Astrocyte (in vitro differentiated cells and primary cell): ENCODE measurements around the gene ASB13.

Experiments
- EZH2 ChIP-seq: IDR thresholded peaks from 2 replicates; pipeline ENCODE4 v1.6.1; 2012; ENCODE audit warnings: mild to moderate bottlenecking, low read length, inconsistent platforms; ENCODE audit not compliant: insufficient read depth
- TF ChIP-seq, protein P1 (sequence below): IDR thresholded peaks from 2 replicates; pipeline ENCODE4 v1.5.1; 2011; ENCODE audit warnings: low read depth, mild to moderate bottlenecking, inconsistent platforms, low read length, moderate library complexity; ENCODE audit not compliant: insufficient read depth

DNA sequence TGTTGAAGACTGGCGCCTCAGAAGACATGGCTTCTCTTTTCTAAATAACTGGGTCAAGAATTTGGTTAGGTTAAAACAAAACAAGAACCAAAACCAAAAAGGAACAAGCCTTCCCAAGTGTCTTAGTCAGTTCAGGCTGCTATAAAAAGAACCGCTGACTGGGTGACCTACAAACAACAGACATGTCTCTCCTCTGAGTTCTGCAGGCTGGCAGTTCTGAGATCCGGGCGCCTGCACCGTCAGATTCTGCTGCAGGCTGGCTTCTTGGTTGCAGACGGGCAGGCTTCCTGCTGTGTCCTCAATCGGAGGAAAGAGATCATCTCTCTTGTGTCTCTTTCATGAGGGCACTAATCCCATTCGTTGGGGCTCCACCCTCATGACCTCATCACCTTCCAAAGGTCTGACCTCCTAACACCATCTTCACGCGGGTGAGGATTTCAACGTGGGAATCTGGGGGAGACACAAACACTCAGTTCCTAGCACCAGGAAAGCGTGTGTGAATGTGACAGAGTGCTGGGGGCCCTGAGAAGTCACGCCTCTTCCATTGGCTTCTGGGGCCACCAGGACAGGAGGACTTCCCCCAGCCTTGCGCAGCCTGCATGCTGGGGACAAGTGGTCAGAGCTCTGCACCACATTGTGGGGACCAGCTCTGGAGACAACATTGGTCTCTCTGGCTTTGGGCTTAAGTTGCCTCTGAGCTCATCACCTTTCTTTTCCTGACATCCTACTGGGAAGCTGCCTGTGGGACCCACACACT is 63.1 kb downstream of the ASB13 start:
- TF ChIP-seq, protein P1, sequence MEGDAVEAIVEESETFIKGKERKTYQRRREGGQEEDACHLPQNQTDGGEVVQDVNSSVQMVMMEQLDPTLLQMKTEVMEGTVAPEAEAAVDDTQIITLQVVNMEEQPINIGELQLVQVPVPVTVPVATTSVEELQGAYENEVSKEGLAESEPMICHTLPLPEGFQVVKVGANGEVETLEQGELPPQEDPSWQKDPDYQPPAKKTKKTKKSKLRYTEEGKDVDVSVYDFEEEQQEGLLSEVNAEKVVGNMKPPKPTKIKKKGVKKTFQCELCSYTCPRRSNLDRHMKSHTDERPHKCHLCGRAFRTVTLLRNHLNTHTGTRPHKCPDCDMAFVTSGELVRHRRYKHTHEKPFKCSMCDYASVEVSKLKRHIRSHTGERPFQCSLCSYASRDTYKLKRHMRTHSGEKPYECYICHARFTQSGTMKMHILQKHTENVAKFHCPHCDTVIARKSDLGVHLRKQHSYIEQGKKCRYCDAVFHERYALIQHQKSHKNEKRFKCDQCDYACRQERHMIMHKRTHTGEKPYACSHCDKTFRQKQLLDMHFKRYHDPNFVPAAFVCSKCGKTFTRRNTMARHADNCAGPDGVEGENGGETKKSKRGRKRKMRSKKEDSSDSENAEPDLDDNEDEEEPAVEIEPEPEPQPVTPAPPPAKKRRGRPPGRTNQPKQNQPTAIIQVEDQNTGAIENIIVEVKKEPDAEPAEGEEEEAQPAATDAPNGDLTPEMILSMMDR: no peak
- TF ChIP-seq EZH2: no peak
